Testis (tissue), 3 donors: Measurements from ENCODE around the gene DLGAP4. TPM values are rescaled to one million over a fixed set of nuclear protein-coding genes. Genes with fewer than 3 reads are reported as not detected.

ENCODE experiments used
- DNase-seq: peaks from one replicate; pipeline ENCODE4 v3.0.0-alpha.2; 2019
- H3K27ac ChIP-seq, 2 donors: fragments of 200-600 bp; sonication (generic); one replicate each; pipeline ENCODE4 v1.5.1; 2019
- H3K27me3 ChIP-seq: fragments of 200-600 bp; sonication (generic); one replicate; pipeline ENCODE4 v1.5.1; 2019
- H3K36me3 ChIP-seq: fragments of 200-600 bp; sonication (generic); one replicate; pipeline ENCODE4 v1.5.1; 2017; ENCODE audit warnings: low read depth; ENCODE audit errors: missing control alignments
- H3K4me1 ChIP-seq: fragments of 200-600 bp; sonication (generic); one replicate; pipeline ENCODE4 v1.5.1; 2019
- H3K4me3 ChIP-seq, 2 donors: fragments of 200-600 bp; sonication (generic); one replicate each; pipeline ENCODE4 v1.5.1; 2017 to 2019
- H3K9me3 ChIP-seq: fragments of 200-600 bp; sonication (generic); one replicate; pipeline ENCODE4 v1.5.1; 2017
- POLR2A ChIP-seq: fragments of 450-650 bp; IDR thresholded peaks from one replicate; pipeline ENCODE4 v1.6.1; 2017; ENCODE audit warnings: antibody characterized with exemption, mild to moderate bottlenecking, moderate library complexity
- WGBS, 2 donors: methylation state at CpG; one replicate each; pipeline ENCODE4 v1.1.5; 2018; 5-methylcytosine and 5-hydroxymethylcytosine counted together
- intact Hi-C: fragments of 100-400 bp; cut with DNase I; formaldehyde crosslinking; loops from one replicate; pipeline ENCODE4 v1.15.1; 2023; ENCODE audit warnings: low total_unique reads
- polyA plus RNA-seq: library from polyadenylated mRNA; stranded (reverse); fragments of 350-450 nt; fragmentation: Illumina TruSeq; extraction: RNeasy Lipid Tissue Mini Kit (QIAGEN cat#74804); gene quantifications from one replicate; pipeline ENCODE4 v1.2.3, GENCODE V29; 2014; ENCODE audit warnings: low read depth, low replicate concordance; ENCODE audit not compliant: insufficient read depth
- total RNA-seq, 2 donors: library from RNA; depleted of rRNA; stranded (reverse); fragments of >200 nt; gene quantifications; one replicate each; pipeline ENCODE4 v1.2.3, GENCODE V29; 2016
- TF ChIP-seq, protein P1 (sequence below), 3 experiments: fragments of 450-650 bp in 2 of 3; fragments of 200-600 bp in 1 of 3; sonication (generic) in 1 of 3; IDR thresholded peaks; one replicate each; pipeline ENCODE4 v1.5.1; 2016 to 2019; ENCODE audit warnings: antibody characterized with exemption in 3 of 3, mild to moderate bottlenecking in 2 of 3, moderate library complexity in 1 of 3

The DLGAP4 gene
- total and polyA plus RNA-seq, 3 donors from 2014 or later, result 69.1 to 110 (median 110) TPM

- 93 to 94% methylated on average over 2 of the region's 2 CpGs for WGBS, 2 donors
- Histone ChIP-seq H3K9me3 (no peaks in the 10 kb centered on the region), H3K4me1 (peaks cover 5% of the 10 kb centered on the region), H3K27ac (no peak overlapping the region), H3K4me3 (no peak overlapping the region), H3K36me3 (no peaks in the 10 kb centered on the region), H3K27me3 (no peaks in the 10 kb centered on the region)
- no peak for TF ChIP-seq POLR2A
- TF ChIP-seq, protein P1, sequence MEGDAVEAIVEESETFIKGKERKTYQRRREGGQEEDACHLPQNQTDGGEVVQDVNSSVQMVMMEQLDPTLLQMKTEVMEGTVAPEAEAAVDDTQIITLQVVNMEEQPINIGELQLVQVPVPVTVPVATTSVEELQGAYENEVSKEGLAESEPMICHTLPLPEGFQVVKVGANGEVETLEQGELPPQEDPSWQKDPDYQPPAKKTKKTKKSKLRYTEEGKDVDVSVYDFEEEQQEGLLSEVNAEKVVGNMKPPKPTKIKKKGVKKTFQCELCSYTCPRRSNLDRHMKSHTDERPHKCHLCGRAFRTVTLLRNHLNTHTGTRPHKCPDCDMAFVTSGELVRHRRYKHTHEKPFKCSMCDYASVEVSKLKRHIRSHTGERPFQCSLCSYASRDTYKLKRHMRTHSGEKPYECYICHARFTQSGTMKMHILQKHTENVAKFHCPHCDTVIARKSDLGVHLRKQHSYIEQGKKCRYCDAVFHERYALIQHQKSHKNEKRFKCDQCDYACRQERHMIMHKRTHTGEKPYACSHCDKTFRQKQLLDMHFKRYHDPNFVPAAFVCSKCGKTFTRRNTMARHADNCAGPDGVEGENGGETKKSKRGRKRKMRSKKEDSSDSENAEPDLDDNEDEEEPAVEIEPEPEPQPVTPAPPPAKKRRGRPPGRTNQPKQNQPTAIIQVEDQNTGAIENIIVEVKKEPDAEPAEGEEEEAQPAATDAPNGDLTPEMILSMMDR (IDR thresholded peaks at IDR 0.05), result no peak
- DNase-seq, result no peak
- intact Hi-C loops, result no loop called here
These were observed 84.1 kb downstream of the DLGAP4 start for GRCh38 chr20:36390269-36390668.

DNA sequence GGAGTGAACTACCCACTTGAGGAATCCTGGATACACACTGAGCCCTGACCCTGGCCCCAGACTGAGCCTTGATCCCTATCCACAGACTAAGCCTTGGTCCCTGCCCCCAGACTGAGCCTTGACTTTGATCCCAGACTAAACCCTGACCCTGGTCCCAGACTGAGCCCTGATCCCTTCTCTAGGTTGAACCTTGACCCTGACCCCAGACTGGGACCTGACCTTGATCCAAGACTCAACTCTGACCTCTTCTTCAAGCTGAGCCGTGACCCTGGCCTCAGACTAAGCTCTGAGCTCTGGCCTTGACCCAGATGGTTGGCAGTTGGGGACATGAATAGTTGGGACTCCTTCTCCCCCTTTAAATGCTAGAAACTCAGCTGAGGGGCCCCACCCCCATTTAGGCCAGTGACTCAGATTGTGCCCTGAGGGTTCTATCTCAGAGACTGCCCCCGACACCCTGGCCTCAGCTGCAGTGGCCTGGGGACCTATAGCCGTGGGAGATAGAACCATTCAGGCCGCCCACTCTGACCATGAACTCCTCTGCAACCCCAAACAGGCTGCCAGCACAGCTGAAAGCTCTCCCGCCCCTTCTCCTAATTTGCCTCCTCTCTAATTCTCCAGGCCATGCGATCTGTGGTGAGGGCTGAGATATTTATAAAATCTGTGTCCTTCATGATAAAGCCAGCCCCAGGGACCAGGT, 84.7 kb downstream of the DLGAP4 start:
- Histone ChIP-seq H3K27ac (no peak overlapping the region), H3K9me3 (no peaks in the 10 kb centered on the region), H3K4me3 (no peak overlapping the region), H3K27me3 (no peaks in the 10 kb centered on the region), H3K4me1 (peaks cover 5% of the 10 kb centered on the region), H3K36me3 (no peaks in the 10 kb centered on the region)
- WGBS, 2 donors, result 23 to 61% methylated on average over 6 of the region's 6 CpGs
- no peak for DNase-seq
- TF ChIP-seq, protein P1 (IDR thresholded peaks at IDR 0.05), result no peak
- TF ChIP-seq POLR2A, result no peak
- intact Hi-C loops, result no loop called here

- DNase-seq, result no peak
- intact Hi-C loops, result no loop called here
- no peaks in the 10 kb centered on the region for H3K27me3 ChIP-seq
- no peak overlapping the region for H3K4me3 ChIP-seq
- H3K4me1 ChIP-seq, result peaks cover 5% of the 10 kb centered on the region
- TF ChIP-seq POLR2A, result no peak
- TF ChIP-seq, protein P1 (IDR thresholded peaks at IDR 0.05), result no peak
- H3K36me3 ChIP-seq, result no peaks in the 10 kb centered on the region
- WGBS, 2 donors, result 44 to 56% methylated on average over 4 to 5 of the region's 5 CpGs
- H3K27ac ChIP-seq, result no peak overlapping the region
- H3K9me3 ChIP-seq, result no peaks in the 10 kb centered on the region
These were observed 85.3 kb downstream of the DLGAP4 start for GRCh38 chr20:36391456-36391855.

DNA sequence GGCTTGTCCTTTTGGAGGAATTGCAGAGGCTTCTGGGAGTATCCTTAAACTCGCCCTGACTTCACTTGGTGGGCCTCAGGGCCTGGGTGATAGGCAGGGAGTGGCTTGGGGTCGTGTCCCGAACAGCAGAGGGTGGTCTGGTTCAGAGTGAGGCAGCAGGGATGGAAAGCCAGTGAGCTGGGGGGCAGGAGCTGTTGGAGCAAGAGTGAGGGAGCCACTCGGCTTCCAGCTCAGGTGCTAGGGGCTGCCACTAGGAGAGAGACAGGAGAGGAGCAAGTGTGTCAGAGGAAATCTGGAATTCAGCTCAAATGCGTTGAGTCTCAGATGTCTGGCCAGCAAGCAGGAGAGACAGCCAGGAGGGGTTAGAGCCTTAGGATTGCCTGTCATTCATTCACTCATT, 85.8 kb downstream of the DLGAP4 start:
- no peaks in the 10 kb centered on the region for H3K9me3 ChIP-seq
- no peaks in the 10 kb centered on the region for H3K27me3 ChIP-seq
- TF ChIP-seq POLR2A, result no peak
- TF ChIP-seq, protein P1 (IDR thresholded peaks at IDR 0.05), result no peak
- DNase-seq, result no peak
- peaks cover 5% of the 10 kb centered on the region for H3K4me1 ChIP-seq
- WGBS, 2 donors, result 82 to 96% methylated on average over 5 of the region's 5 CpGs
- no peaks in the 10 kb centered on the region for H3K36me3 ChIP-seq
- intact Hi-C loops, result no loop called here
- no peak overlapping the region for H3K27ac ChIP-seq
- no peak overlapping the region for H3K4me3 ChIP-seq

DNA sequence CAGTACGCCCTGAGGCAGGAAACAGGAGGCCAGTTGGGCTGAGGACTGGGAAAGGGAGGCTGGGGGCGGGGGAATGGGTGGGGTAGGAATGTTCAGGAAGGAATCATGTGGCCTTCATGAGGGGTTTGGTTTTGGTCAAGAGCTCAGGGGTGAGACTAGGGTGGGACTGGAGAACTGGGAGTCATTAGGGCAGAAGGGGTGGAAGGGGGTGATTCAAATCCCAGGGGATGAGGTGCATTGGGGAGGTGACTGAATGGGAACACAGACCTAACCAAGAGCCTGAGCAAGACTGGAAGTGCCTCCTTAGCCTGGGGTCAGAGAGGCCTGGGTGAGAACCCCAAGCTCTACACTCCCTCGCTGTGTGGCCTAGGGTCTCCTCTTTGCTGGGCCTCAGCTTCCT, 86.8 kb downstream of the DLGAP4 start:
- WGBS, 2 donors, result 89 to 93% methylated on average over 3 of the region's 3 CpGs
- peaks cover 5% of the 10 kb centered on the region for H3K4me1 ChIP-seq
- no peaks in the 10 kb centered on the region for H3K9me3 ChIP-seq
- no peak overlapping the region for H3K27ac ChIP-seq
- no peak overlapping the region for H3K4me3 ChIP-seq
- intact Hi-C loops, result no loop called here
- TF ChIP-seq POLR2A, result no peak
- TF ChIP-seq, protein P1 (IDR thresholded peaks at IDR 0.05), result no peak
- no peaks in the 10 kb centered on the region for H3K36me3 ChIP-seq
- no peaks in the 10 kb centered on the region for H3K27me3 ChIP-seq
- DNase-seq, result no peak
